ENCODE data around the gene ZRANB1.

Gene ZRANB1

DNA sequence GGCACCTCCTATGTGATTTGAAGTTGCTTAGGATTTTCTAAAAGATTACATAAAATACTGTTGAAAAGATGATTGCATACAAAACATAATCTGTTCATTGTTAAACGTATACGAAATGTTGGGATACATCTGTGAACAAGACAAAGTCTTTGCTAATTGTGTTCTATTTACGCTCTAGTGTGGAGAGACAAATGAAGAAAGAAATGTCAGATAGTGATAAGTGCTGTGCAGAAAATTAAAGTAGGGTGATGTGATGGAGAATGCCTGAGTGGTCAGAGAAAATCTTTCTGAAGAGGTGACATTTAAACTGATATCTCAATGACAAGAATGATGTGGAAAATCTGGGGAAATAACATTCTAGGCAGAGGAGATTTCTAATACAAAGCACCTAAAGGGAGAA lies 13.4 kb upstream of the ZRANB1 start:
- ATAC-seq = no peak
- TF ChIP-seq BACH2 (CRISPR knock-in tag; IDR thresholded peaks at IDR 0.05; ENCODE audit: borderline replicate concordance) = no peak
- TF ChIP-seq, protein P1, sequence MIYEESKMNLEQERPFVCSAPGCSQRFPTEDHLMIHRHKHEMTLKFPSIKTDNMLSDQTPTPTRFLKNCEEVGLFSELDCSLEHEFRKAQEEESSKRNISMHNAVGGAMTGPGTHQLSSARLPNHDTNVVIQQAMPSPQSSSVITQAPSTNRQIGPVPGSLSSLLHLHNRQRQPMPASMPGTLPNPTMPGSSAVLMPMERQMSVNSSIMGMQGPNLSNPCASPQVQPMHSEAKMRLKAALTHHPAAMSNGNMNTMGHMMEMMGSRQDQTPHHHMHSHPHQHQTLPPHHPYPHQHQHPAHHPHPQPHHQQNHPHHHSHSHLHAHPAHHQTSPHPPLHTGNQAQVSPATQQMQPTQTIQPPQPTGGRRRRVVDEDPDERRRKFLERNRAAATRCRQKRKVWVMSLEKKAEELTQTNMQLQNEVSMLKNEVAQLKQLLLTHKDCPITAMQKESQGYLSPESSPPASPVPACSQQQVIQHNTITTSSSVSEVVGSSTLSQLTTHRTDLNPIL (CRISPR knock-in tag; IDR thresholded peaks at IDR 0.05; ENCODE audit: low read depth) = no peak

DNA sequence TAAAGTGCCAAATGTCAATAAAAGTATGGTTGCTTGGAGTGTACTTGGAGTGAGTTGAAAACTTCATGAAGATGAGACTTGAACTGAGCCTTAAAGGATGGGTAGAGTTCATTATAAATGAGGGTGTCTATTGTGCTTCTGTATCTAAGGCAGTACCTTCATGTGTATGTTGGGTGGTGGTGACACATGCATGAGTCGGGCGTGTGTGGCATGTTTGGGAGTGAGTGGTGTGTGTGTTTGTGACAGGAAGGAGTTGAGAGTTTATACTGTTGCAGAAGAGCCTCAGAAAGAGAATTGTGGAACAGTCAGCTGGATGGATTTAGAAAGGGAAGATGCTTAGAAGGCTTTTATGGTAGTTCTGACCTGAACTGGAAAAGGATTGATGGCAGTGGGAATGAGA lies 6.0 kb upstream of the ZRANB1 start:
- no peak for TF ChIP-seq TOX (CRISPR knock-in tag; IDR thresholded peaks at IDR 0.05; ENCODE audit: borderline replicate concordance)
- TF ChIP-seq, protein P2, sequence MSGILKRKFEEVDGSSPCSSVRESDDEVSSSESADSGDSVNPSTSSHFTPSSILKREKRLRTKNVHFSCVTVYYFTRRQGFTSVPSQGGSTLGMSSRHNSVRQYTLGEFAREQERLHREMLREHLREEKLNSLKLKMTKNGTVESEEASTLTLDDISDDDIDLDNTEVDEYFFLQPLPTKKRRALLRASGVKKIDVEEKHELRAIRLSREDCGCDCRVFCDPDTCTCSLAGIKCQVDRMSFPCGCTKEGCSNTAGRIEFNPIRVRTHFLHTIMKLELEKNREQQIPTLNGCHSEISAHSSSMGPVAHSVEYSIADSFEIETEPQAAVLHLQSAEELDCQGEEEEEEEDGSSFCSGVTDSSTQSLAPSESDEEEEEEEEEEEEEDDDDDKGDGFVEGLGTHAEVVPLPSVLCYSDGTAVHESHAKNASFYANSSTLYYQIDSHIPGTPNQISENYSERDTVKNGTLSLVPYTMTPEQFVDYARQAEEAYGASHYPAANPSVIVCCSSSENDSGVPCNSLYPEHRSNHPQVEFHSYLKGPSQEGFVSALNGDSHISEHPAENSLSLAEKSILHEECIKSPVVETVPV (CRISPR knock-in tag; IDR thresholded peaks at IDR 0.05) = no peak
- TF ChIP-seq ZNF8 (CRISPR knock-in tag; IDR thresholded peaks at IDR 0.05) = no peak
- no peak for TF ChIP-seq ISL1 (CRISPR knock-in tag; IDR thresholded peaks at IDR 0.05)
- TF ChIP-seq ZFP3 (CRISPR knock-in tag; IDR thresholded peaks at IDR 0.05) = no peak
- TF ChIP-seq ARNTL (CRISPR knock-in tag; IDR thresholded peaks at IDR 0.05; ENCODE audit: borderline replicate concordance, low read depth) = no peak
- no peak for TF ChIP-seq GLIS3 (CRISPR knock-in tag; IDR thresholded peaks at IDR 0.05)
- TF ChIP-seq CSDC2 (CRISPR knock-in tag; IDR thresholded peaks at IDR 0.05) = no peak
- TF ChIP-seq PPARA (CRISPR knock-in tag; IDR thresholded peaks at IDR 0.05; ENCODE audit: borderline replicate concordance) = no peak
- TF ChIP-seq ZFP30 (CRISPR knock-in tag; IDR thresholded peaks at IDR 0.05) = no peak
- no peak for TF ChIP-seq OSR1 (CRISPR knock-in tag; IDR thresholded peaks at IDR 0.05)
- no peak for TF ChIP-seq BACH2 (CRISPR knock-in tag; IDR thresholded peaks at IDR 0.05; ENCODE audit: borderline replicate concordance)
- TF ChIP-seq, protein P3, sequence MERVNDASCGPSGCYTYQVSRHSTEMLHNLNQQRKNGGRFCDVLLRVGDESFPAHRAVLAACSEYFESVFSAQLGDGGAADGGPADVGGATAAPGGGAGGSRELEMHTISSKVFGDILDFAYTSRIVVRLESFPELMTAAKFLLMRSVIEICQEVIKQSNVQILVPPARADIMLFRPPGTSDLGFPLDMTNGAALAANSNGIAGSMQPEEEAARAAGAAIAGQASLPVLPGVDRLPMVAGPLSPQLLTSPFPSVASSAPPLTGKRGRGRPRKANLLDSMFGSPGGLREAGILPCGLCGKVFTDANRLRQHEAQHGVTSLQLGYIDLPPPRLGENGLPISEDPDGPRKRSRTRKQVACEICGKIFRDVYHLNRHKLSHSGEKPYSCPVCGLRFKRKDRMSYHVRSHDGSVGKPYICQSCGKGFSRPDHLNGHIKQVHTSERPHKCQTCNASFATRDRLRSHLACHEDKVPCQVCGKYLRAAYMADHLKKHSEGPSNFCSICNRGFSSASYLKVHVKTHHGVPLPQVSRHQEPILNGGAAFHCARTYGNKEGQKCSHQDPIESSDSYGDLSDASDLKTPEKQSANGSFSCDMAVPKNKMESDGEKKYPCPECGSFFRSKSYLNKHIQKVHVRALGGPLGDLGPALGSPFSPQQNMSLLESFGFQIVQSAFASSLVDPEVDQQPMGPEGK (CRISPR knock-in tag; IDR thresholded peaks at IDR 0.05; ENCODE audit: borderline replicate concordance) = no peak
- no peak for TF ChIP-seq SNAI2 (CRISPR knock-in tag; IDR thresholded peaks at IDR 0.05)
- no peak for TF ChIP-seq ZC3H10 (CRISPR knock-in tag; IDR thresholded peaks at IDR 0.05)
- TF ChIP-seq ZNF70 (CRISPR knock-in tag; IDR thresholded peaks at IDR 0.05) = no peak

DNA sequence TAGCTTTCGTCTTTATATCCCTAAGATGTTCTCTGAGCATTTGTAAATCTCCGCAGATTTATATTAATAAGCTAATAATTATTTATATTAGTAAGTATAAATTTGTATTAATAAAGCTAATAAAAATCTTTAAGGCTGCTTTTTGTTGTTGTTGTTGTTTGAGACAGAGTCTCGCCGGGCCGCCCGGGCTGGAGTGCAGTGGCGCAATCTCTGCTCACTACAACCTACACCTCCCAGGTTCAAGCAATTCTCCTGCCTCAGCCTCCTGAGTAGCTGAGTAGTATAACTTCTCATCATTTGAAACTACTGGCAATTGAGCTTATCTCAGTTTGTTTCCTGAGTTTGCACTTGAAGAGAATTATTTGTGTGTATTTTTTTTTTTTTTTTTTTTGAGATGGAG lies 5.1 kb upstream of the ZRANB1 start:
- no peak for TF ChIP-seq TOX (CRISPR knock-in tag; IDR thresholded peaks at IDR 0.05; ENCODE audit: borderline replicate concordance)
- no peak for ATAC-seq

More for the DNA sequence above, 6.0 kb upstream of the ZRANB1 start:
- no peak for ATAC-seq

DNA sequence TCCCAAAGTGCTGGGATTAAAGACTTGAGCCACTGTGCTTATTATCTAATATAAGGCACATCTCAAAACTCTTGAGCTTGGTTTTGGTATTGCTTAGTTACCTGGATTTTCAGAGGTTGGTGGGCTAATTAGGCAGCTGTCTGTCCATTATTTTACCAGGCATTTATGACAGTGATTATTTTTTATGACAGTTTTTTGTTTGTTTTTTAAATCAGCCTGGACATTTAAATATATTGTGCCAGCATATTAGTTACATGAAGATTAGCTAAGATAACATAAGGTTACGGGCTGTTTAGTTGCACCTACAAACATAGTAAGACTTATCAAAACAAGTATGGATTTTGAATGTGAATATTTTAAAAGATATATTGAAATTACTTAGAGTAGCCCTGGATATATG lies 2.6 kb upstream of the ZRANB1 start:
- TF ChIP-seq ARNTL (CRISPR knock-in tag; IDR thresholded peaks at IDR 0.05; ENCODE audit: borderline replicate concordance, low read depth) = no peak
- TF ChIP-seq TCF4 (CRISPR knock-in tag; IDR thresholded peaks at IDR 0.05; ENCODE audit: borderline replicate concordance) = no peak
- TF ChIP-seq, protein P4, sequence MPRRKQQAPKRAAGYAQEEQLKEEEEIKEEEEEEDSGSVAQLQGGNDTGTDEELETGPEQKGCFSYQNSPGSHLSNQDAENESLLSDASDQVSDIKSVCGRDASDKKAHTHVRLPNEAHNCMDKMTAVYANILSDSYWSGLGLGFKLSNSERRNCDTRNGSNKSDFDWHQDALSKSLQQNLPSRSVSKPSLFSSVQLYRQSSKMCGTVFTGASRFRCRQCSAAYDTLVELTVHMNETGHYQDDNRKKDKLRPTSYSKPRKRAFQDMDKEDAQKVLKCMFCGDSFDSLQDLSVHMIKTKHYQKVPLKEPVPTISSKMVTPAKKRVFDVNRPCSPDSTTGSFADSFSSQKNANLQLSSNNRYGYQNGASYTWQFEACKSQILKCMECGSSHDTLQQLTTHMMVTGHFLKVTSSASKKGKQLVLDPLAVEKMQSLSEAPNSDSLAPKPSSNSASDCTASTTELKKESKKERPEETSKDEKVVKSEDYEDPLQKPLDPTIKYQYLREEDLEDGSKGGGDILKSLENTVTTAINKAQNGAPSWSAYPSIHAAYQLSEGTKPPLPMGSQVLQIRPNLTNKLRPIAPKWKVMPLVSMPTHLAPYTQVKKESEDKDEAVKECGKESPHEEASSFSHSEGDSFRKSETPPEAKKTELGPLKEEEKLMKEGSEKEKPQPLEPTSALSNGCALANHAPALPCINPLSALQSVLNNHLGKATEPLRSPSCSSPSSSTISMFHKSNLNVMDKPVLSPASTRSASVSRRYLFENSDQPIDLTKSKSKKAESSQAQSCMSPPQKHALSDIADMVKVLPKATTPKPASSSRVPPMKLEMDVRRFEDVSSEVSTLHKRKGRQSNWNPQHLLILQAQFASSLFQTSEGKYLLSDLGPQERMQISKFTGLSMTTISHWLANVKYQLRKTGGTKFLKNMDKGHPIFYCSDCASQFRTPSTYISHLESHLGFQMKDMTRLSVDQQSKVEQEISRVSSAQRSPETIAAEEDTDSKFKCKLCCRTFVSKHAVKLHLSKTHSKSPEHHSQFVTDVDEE (CRISPR knock-in tag; IDR thresholded peaks at IDR 0.05) = no peak
- TF ChIP-seq ESRRG (CRISPR knock-in tag; IDR thresholded peaks at IDR 0.05) = no peak
- TF ChIP-seq OSR1 (CRISPR knock-in tag; IDR thresholded peaks at IDR 0.05) = no peak
- TF ChIP-seq GLIS3 (CRISPR knock-in tag; IDR thresholded peaks at IDR 0.05) = no peak
- TF ChIP-seq ZFP30 (CRISPR knock-in tag; IDR thresholded peaks at IDR 0.05) = no peak
- no peak for ATAC-seq

Measured in SK-N-SH treated with all-trans-retinoic acid at 6 μM for 48 hours (cell line).